ENCODE data around the gene IP6K2.

Gene IP6K2

DNA sequence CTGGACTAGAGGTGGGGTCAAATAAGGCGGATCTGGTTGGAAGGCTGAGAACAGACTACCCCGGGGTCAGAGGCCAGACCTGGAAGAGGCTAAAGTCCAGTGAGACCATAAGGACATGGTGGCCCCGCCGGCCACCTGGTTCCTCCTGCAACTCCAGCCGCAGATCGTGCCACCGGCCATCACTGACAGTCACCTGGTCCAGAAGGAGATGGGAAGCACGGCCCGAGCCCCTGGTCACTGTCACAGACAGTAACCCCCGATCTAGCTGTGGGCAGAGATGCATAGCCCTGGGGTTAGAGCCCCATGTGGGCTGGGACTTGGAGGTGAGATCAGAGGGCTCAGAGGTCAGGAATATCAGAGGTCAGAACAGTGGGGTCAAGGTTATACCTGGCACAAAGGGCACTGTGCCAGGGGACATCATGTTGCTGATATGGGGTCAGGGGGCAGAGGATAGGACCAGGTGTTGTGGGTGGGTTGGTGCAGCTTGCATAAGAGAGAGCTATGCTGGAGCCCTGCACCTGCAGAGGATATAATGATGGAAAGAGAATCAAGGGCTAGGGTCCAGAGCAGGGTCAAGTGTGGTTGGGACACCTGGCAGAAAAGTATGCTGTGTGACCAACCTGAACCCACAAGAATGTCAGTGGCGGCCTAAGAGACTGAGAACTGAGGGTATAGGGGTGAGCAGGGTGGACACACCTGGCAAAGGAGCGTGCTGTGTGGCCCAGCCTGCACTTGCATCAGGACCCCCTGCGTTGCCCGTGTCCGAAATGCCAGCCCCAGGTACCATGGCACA, 63.9 kb downstream of the IP6K2 start:
- ATAC-seq (replicated peaks; ENCODE audit: extremely low read depth, poor library complexity, severe bottlenecking) (no peak), DNase-seq (ENCODE audit: low spot score in 2 of 2) (no peak)
- no peaks in the 10 kb centered on the region for H3K4me1 Mint-ChIP-seq
- no peak overlapping the region for H3K4me3 Mint-ChIP-seq
- H3K9me3 Mint-ChIP-seq = no peaks in the 10 kb centered on the region
- peaks cover 5% of the 10 kb centered on the region for H3K36me3 Mint-ChIP-seq (ENCODE audit: insufficient read depth)
- no peaks in the 10 kb centered on the region for H3K27me3 Mint-ChIP-seq
- no peak overlapping the region for H3K27ac Mint-ChIP-seq (ENCODE audit: low read depth)

- H3K4me3 Mint-ChIP-seq = no peak overlapping the region
- H3K36me3 Mint-ChIP-seq (ENCODE audit: insufficient read depth) = peaks cover 5% of the 10 kb centered on the region
- H3K27ac Mint-ChIP-seq (ENCODE audit: low read depth) = no peak overlapping the region
- H3K27me3 Mint-ChIP-seq = no peaks in the 10 kb centered on the region
- no peak for DNase-seq (ENCODE audit: low spot score in 2 of 2)
- no peaks in the 10 kb centered on the region for H3K4me1 Mint-ChIP-seq
- no peaks in the 10 kb centered on the region for H3K9me3 Mint-ChIP-seq
- no peak for ATAC-seq (replicated peaks; ENCODE audit: extremely low read depth, poor library complexity, severe bottlenecking)
Observed at GRCh38 chr3:48651771-48652170, 65.2 kb downstream of the IP6K2 start.

- ATAC-seq (replicated peaks; ENCODE audit: extremely low read depth, poor library complexity, severe bottlenecking) = no peak
- no peaks in the 10 kb centered on the region for H3K27me3 Mint-ChIP-seq
- no peaks in the 10 kb centered on the region for H3K9me3 Mint-ChIP-seq
- H3K4me3 Mint-ChIP-seq = no peak overlapping the region
- no peak for DNase-seq (ENCODE audit: low spot score in 2 of 2)
- peaks cover 3% of the 10 kb centered on the region for H3K36me3 Mint-ChIP-seq (ENCODE audit: insufficient read depth)
- no peak overlapping the region for H3K27ac Mint-ChIP-seq (ENCODE audit: low read depth)
- no peaks in the 10 kb centered on the region for H3K4me1 Mint-ChIP-seq
Observed at GRCh38 chr3:48650723-48651122, 66.3 kb downstream of the IP6K2 start.

- H3K4me3 Mint-ChIP-seq = no peak overlapping the region
- no peak for ATAC-seq (replicated peaks; ENCODE audit: extremely low read depth, poor library complexity, severe bottlenecking)
- no peak for DNase-seq (ENCODE audit: low spot score in 2 of 2)
- no peaks in the 10 kb centered on the region for H3K36me3 Mint-ChIP-seq (ENCODE audit: insufficient read depth)
- no peaks in the 10 kb centered on the region for H3K9me3 Mint-ChIP-seq
- H3K27me3 Mint-ChIP-seq = no peaks in the 10 kb centered on the region
- H3K27ac Mint-ChIP-seq (ENCODE audit: low read depth) = no peak overlapping the region
- H3K4me1 Mint-ChIP-seq = no peaks in the 10 kb centered on the region
Observed at GRCh38 chr3:48648188-48648850, 68.7 kb downstream of the IP6K2 start.

DNA sequence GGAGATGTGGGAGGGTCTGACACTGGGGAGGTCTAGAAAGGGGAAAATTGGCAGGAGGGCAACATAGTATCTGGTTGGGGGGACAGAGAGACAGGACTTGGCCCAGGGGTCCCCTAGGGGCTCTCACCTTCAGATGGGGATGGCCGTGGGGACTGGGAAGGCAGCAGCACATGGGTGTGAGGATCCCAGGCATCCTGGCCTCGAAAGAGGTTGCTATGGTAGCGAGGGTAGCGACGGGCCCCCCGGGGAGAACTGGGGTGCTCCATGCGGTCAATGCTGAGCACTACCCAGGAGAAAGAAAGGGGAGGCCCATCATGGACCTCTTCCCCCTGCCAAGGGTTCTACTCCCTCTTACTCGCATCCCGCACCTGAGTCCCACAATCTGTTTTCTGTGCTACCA, 69.3 kb downstream of the IP6K2 start:
- no peak overlapping the region for H3K4me3 Mint-ChIP-seq
- no peaks in the 10 kb centered on the region for H3K36me3 Mint-ChIP-seq (ENCODE audit: insufficient read depth)
- no peaks in the 10 kb centered on the region for H3K27me3 Mint-ChIP-seq
- H3K9me3 Mint-ChIP-seq = no peaks in the 10 kb centered on the region
- ATAC-seq (replicated peaks; ENCODE audit: extremely low read depth, poor library complexity, severe bottlenecking) (no peak), DNase-seq (ENCODE audit: low spot score in 2 of 2) (no peak)
- no peak overlapping the region for H3K27ac Mint-ChIP-seq (ENCODE audit: low read depth)
- H3K4me1 Mint-ChIP-seq = no peaks in the 10 kb centered on the region

- no peaks in the 10 kb centered on the region for H3K4me1 Mint-ChIP-seq
- DNase-seq (ENCODE audit: low spot score in 2 of 2) = no peak
- H3K27ac Mint-ChIP-seq (ENCODE audit: low read depth) = no peak overlapping the region
- H3K27me3 Mint-ChIP-seq = no peaks in the 10 kb centered on the region
- no peak for ATAC-seq (replicated peaks; ENCODE audit: extremely low read depth, poor library complexity, severe bottlenecking)
- no peaks in the 10 kb centered on the region for H3K9me3 Mint-ChIP-seq
- no peaks in the 10 kb centered on the region for H3K36me3 Mint-ChIP-seq (ENCODE audit: insufficient read depth)
- no peak overlapping the region for H3K4me3 Mint-ChIP-seq
Observed at GRCh38 chr3:48644898-48645760, 71.9 kb downstream of the IP6K2 start.

DNA sequence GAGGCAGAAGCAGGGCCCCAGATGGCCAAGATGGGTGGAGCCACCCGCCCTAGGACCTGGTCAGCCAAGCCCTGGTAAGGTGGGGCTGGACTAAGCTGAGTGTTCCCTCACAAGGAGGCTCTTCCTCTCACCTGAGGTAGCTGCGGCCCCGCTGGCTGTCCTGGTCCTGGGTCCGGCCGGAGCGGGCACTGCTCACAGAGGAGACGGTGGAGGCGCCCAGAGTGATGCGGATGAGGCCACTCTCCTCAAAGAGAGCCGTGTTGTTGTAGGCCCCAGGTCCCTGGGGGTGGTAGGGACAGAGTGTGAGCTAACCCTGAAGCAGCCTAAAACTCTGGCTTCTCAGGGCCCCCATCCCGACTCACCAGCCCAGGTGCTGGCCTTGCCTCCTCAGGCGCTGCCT, 74.4 kb downstream of the IP6K2 start:
- no peaks in the 10 kb centered on the region for H3K9me3 Mint-ChIP-seq
- no peaks in the 10 kb centered on the region for H3K27me3 Mint-ChIP-seq
- peaks cover 5% of the 10 kb centered on the region for H3K4me1 Mint-ChIP-seq
- DNase-seq (ENCODE audit: low spot score in 2 of 2) (no peak), ATAC-seq (replicated peaks; ENCODE audit: extremely low read depth, poor library complexity, severe bottlenecking) (no peak)
- no peaks in the 10 kb centered on the region for H3K36me3 Mint-ChIP-seq (ENCODE audit: insufficient read depth)
- no peak overlapping the region for H3K4me3 Mint-ChIP-seq
- H3K27ac Mint-ChIP-seq (ENCODE audit: low read depth) = no peak overlapping the region

DNA sequence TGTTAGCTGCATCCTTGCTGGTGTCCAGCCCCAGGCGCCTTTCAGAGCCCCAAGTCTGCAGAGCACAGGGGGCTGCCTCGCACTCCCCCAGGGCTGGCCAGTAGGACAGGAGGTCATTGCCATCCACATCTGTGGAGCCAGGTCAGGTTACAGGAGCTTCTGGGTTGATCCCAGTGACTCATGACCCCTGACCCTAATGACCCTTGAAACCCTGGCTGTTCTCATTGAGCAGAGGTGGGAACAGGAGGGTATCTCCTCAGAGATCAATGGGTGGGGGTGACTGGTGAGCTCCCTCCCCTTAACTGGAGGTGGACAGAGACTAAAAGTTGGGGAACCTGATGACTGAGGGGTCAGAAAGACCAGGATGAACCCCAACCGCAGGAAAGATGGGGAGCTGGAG, 75.6 kb downstream of the IP6K2 start:
- H3K27ac Mint-ChIP-seq (ENCODE audit: low read depth) = no peak overlapping the region
- no peaks in the 10 kb centered on the region for H3K9me3 Mint-ChIP-seq
- no peaks in the 10 kb centered on the region for H3K27me3 Mint-ChIP-seq
- no peak for ATAC-seq (replicated peaks; ENCODE audit: extremely low read depth, poor library complexity, severe bottlenecking)
- H3K36me3 Mint-ChIP-seq (ENCODE audit: insufficient read depth) = no peaks in the 10 kb centered on the region
- no peak for DNase-seq (ENCODE audit: low spot score in 2 of 2)
- H3K4me3 Mint-ChIP-seq = no peak overlapping the region
- H3K4me1 Mint-ChIP-seq = peaks cover 5% of the 10 kb centered on the region

DNA sequence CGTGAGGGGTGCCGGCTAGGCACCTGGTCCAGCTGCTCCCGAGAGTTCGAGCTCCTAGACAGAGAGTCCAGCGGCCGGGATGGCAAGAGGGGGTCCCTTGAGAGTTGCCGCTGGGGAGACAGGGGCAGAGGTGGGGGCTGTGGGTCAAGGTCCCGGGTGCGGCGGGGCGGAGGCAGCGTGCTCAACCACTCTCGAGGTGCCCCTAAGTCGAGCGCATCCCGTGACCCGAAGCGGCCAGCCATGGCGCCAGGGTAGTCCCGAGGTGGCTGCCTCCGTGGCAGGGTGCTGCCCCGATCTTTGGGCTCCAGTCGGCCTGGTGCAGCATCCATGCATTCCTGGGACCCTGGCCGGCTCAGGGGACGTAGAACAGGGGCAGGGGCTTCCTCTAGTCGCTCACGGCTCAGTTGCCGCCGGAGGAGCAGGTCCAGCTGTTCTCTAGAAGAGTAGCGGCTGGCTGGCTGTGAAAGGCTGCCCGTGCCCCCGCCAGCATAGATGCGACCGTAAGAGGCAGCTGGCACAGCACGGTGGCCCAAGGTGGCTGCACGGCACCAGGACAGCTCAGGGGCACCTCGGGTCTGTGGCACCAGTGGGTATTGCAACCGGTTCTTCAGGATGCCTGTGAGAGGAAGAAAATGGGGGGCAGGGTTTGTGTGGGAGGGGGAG, 76.9 kb downstream of the IP6K2 start:
- Mint-ChIP-seq H3K27ac (ENCODE audit: low read depth) (no peak overlapping the region), H3K27me3 (no peaks in the 10 kb centered on the region), H3K4me3 (no peak overlapping the region), H3K9me3 (no peaks in the 10 kb centered on the region), H3K36me3 (ENCODE audit: insufficient read depth) (no peaks in the 10 kb centered on the region), H3K4me1 (peaks cover 5% of the 10 kb centered on the region)
- ATAC-seq (replicated peaks; ENCODE audit: extremely low read depth, poor library complexity, severe bottlenecking) (no peak), DNase-seq (ENCODE audit: low spot score in 2 of 2) (no peak)

Data from central memory CD8-positive, alpha-beta T cell (primary cell).